ENCODE data around the gene MEIS2. TPM values are rescaled to one million over a fixed set of nuclear protein-coding genes. Genes with fewer than 3 reads are reported as not detected.
A peak's percentile ranks its signal among the peaks of the same experiment; 100 is the strongest.

MEIS2 gene
- total RNA-seq, 1 experiment from 2014 or later = 23.1 TPM

DNA sequence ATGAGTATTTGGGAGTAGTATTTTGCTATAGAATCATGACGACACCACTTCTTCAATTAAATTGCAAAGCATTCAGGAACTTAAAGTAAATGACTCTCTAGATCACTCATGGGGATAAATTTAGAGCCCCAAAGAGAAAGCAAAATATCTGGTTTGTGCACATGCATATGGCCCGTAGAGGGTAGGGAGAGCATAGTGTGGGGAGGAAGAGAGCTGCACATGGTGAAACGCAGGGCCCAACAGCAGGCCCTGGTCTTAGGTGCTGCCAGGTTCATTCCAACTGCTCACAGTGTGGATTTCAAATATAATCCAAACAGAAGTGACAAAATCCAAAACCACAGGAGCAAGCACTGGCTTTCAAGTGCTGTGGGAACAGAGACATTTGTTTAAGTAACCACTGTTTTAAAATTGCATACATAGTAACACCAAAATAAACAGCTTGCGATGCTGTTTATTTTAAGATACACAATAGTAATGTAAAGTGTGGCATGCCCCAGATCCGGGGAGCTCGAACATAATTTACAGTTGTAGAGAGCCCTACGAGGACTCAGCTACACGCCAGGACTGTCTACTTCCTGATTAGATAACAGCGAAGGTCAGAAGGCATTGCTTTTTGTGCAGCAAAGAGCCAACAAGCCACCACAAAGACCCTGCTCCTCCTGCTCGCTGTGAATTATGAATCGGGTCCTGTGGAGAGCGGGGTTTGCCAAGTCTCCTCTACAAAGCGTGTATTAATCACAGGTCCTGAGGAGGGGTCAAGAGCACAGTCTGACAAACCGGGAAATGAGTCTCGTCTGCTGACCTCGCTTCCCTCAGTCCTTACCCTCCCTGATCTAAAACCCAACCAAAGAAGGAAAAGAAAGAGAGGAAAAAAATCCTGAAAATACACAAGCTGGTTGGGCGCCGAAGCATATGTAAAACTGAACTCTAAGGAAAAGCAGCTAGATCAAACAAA lies 80.6 kb downstream of the MEIS2 start:
- Mint-ChIP-seq H3K9me3 (ENCODE audit: low read depth, unreplicated experiment) (no peaks in the 10 kb centered on the region), H3K36me3 (ENCODE audit: insufficient read depth, unreplicated experiment) (no peaks in the 10 kb centered on the region), H3K4me1 (ENCODE audit: low read depth, unreplicated experiment) (peaks cover 26% of the 10 kb centered on the region), H3K27me3 (ENCODE audit: unreplicated experiment) (no peaks in the 10 kb centered on the region), H3K27ac (ENCODE audit: unreplicated experiment) (peak overlapping the region; percentile 85), H3K4me3 (ENCODE audit: low read depth, unreplicated experiment) (peak overlapping the region; percentile 61)
- CTCF ChIA-PET = interaction anchor here (1.2 kb wide), 1 partner anchor 115 kb away, joined by 5 read pairs; no protein-coding TSS in a partner anchor
- BruUV-seq (replicated peaks) = no TSS peak
- peak; percentile 0 for DNase-seq
- intact Hi-C loops (cut with micrococcal nuclease; ENCODE audit: unreplicated experiment) = loop anchor here (10.0 kb wide), 1 partner anchor 65 kb away; no protein-coding TSS in a partner anchor
- TF ChIP-seq, protein P1, sequence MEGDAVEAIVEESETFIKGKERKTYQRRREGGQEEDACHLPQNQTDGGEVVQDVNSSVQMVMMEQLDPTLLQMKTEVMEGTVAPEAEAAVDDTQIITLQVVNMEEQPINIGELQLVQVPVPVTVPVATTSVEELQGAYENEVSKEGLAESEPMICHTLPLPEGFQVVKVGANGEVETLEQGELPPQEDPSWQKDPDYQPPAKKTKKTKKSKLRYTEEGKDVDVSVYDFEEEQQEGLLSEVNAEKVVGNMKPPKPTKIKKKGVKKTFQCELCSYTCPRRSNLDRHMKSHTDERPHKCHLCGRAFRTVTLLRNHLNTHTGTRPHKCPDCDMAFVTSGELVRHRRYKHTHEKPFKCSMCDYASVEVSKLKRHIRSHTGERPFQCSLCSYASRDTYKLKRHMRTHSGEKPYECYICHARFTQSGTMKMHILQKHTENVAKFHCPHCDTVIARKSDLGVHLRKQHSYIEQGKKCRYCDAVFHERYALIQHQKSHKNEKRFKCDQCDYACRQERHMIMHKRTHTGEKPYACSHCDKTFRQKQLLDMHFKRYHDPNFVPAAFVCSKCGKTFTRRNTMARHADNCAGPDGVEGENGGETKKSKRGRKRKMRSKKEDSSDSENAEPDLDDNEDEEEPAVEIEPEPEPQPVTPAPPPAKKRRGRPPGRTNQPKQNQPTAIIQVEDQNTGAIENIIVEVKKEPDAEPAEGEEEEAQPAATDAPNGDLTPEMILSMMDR (IDR thresholded peaks at IDR 0.05; ENCODE audit: unreplicated experiment) = no peak

DNA sequence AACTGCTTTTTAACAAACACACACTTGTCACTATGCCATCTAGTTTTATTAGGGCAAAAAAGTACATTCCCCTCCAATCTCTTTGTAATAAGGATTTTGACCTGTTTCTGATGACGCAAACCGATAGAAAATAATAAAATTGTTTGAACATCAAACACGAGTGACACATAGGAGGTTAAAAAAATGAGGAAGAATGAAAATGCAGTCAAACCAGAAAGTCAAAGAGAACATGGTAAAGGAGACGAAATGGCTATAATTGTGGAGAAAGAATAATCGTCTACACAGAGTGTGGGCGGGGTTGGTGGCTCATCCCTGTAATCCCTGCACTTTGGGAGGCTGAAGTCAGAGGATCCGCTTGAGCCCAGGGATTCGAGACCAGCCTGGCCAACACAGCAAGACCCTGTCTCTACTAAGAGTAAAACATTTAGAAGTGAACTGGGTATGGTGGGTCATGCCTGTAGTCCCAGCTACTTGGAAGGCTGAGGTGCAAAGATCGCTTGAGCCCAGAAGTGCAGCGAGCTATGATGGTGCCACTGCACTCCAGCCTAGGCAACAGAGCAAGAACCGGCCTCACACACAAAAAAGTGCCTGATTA lies 83.2 kb downstream of the MEIS2 start:
- TF ChIP-seq, protein P1 (IDR thresholded peaks at IDR 0.05; ENCODE audit: unreplicated experiment) = no peak
- H3K27ac Mint-ChIP-seq (ENCODE audit: unreplicated experiment) = no peak overlapping the region
- H3K36me3 Mint-ChIP-seq (ENCODE audit: insufficient read depth, unreplicated experiment) = no peaks in the 10 kb centered on the region
- intact Hi-C loops (cut with micrococcal nuclease; ENCODE audit: unreplicated experiment) = no loop called here
- peaks cover 26% of the 10 kb centered on the region for H3K4me1 Mint-ChIP-seq (ENCODE audit: low read depth, unreplicated experiment)
- no peak overlapping the region for H3K4me3 Mint-ChIP-seq (ENCODE audit: low read depth, unreplicated experiment)
- CTCF ChIA-PET = no interaction called here
- no peak for DNase-seq
- no peaks in the 10 kb centered on the region for H3K27me3 Mint-ChIP-seq (ENCODE audit: unreplicated experiment)
- no TSS peak for BruUV-seq (replicated peaks)
- H3K9me3 Mint-ChIP-seq (ENCODE audit: low read depth, unreplicated experiment) = no peaks in the 10 kb centered on the region

DNA sequence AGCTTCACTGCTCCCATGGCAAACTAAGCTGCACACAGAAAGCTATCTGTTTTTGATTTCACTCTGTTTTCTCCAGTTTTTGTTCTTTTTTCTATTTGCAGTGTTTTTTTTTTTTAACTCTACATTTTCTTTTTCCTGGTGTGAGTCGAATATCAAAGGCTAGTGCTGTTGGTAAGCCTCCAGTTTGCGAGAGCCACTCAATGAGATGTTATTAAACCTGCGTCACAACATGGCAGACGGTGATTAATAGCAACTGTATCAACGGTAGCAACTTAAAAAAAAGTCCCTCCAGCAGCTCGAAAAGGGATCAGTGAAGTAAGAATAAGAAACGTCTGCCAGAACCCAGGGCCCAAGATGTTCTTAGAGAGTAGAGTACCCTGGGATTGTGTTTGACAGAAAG lies 84.1 kb downstream of the MEIS2 start:
- no peaks in the 10 kb centered on the region for H3K27me3 Mint-ChIP-seq (ENCODE audit: unreplicated experiment)
- DNase-seq = no peak
- H3K4me3 Mint-ChIP-seq (ENCODE audit: low read depth, unreplicated experiment) = no peak overlapping the region
- TF ChIP-seq, protein P1 (IDR thresholded peaks at IDR 0.05; ENCODE audit: unreplicated experiment) = no peak
- BruUV-seq (replicated peaks) = no TSS peak
- H3K36me3 Mint-ChIP-seq (ENCODE audit: insufficient read depth, unreplicated experiment) = no peaks in the 10 kb centered on the region
- H3K27ac Mint-ChIP-seq (ENCODE audit: unreplicated experiment) = no peak overlapping the region
- no peaks in the 10 kb centered on the region for H3K9me3 Mint-ChIP-seq (ENCODE audit: low read depth, unreplicated experiment)
- H3K4me1 Mint-ChIP-seq (ENCODE audit: low read depth, unreplicated experiment) = peaks cover 22% of the 10 kb centered on the region
- CTCF ChIA-PET = interaction anchor here (0.9 kb wide), 1 partner anchor 67 kb away, joined by 3 read pairs; no protein-coding TSS in a partner anchor
- intact Hi-C loops (cut with micrococcal nuclease; ENCODE audit: unreplicated experiment) = no loop called here

DNA sequence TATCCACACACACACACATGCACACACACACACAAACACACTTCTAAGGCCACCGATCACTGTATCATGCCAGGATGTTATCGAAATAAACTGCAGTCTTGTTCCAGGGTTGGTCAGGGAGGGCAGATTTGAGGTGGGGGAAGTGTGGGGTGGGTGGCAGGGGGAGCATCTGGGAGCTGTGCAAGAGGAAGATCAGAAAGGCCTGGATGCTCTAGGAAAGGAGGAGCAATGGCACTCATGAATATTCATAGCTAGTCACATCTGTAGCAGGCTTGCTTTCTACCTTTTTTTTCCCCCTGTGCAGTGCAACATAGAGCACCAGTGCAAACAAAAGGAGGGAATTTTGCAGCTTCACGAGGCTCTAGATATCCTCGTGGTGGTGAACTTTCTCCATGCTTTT lies 84.9 kb downstream of the MEIS2 start:
- CTCF ChIA-PET = interaction anchor here (0.9 kb wide), 1 partner anchor 66 kb away, joined by 3 read pairs; no protein-coding TSS in a partner anchor

More for the DNA sequence above, 84.9 kb downstream of the MEIS2 start:
- peaks cover 15% of the 10 kb centered on the region for H3K4me1 Mint-ChIP-seq (ENCODE audit: low read depth, unreplicated experiment)
- TF ChIP-seq, protein P1 (IDR thresholded peaks at IDR 0.05; ENCODE audit: unreplicated experiment) = no peak
- no TSS peak for BruUV-seq (replicated peaks)
- no peaks in the 10 kb centered on the region for H3K36me3 Mint-ChIP-seq (ENCODE audit: insufficient read depth, unreplicated experiment)
- no peak for DNase-seq
- H3K9me3 Mint-ChIP-seq (ENCODE audit: low read depth, unreplicated experiment) = no peaks in the 10 kb centered on the region
- intact Hi-C loops (cut with micrococcal nuclease; ENCODE audit: unreplicated experiment) = no loop called here
- H3K27ac Mint-ChIP-seq (ENCODE audit: unreplicated experiment) = no peak overlapping the region
- H3K4me3 Mint-ChIP-seq (ENCODE audit: low read depth, unreplicated experiment) = no peak overlapping the region
- H3K27me3 Mint-ChIP-seq (ENCODE audit: unreplicated experiment) = no peaks in the 10 kb centered on the region

All from Calu3 (cell line).